ENCODE results near the gene EMX1.

The EMX1 gene

GRCh38 chr2:72921853-72922252 is 4.5 kb downstream of the EMX1 start:
- no peak for TF ChIP-seq CTCF (conservative IDR thresholded peaks at IDR 0.05; ENCODE audit: low read depth, low read length)
- Histone ChIP-seq H3K79me2 (ENCODE audit: insufficient read depth, low read depth) (no peaks in the 10 kb centered on the region), H4K20me1 (ENCODE audit: insufficient read depth) (no peaks in the 10 kb centered on the region), H3K4me2 (no peak overlapping the region), H3K9ac (no peak overlapping the region), H3K27me3 (ENCODE audit: insufficient read depth, low read depth) (peaks cover 59% of the 10 kb centered on the region), H3K27ac (no peak overlapping the region), H3K36me3 (ENCODE audit: insufficient read depth) (no peaks in the 10 kb centered on the region), H2AFZ (ENCODE audit: low read depth) (no peak overlapping the region), H3K4me3 (IDR thresholded peaks at IDR 0.05; ENCODE audit: insufficient read depth, low read depth, low read length) (no peak overlapping the region), H3K4me1 (ENCODE audit: low read depth, poor library complexity, severe bottlenecking) (peaks cover 18% of the 10 kb centered on the region)

GRCh38 chr2:72923833-72924352 is 6.6 kb downstream of the EMX1 start:
- Histone ChIP-seq H3K79me2 (ENCODE audit: insufficient read depth, low read depth) (no peaks in the 10 kb centered on the region), H3K27ac (no peak overlapping the region), H4K20me1 (ENCODE audit: insufficient read depth) (no peaks in the 10 kb centered on the region), H3K4me3 (IDR thresholded peaks at IDR 0.05; ENCODE audit: insufficient read depth, low read depth, low read length) (no peak overlapping the region), H3K4me1 (ENCODE audit: low read depth, poor library complexity, severe bottlenecking) (peaks cover 10% of the 10 kb centered on the region), H3K4me2 (no peak overlapping the region), H2AFZ (ENCODE audit: low read depth) (no peak overlapping the region), H3K27me3 (ENCODE audit: insufficient read depth, low read depth) (peaks cover 46% of the 10 kb centered on the region), H3K36me3 (ENCODE audit: insufficient read depth) (no peaks in the 10 kb centered on the region), H3K9ac (no peak overlapping the region)
- no peak for TF ChIP-seq CTCF (conservative IDR thresholded peaks at IDR 0.05; ENCODE audit: low read depth, low read length)

GRCh38 chr2:72924353-72925240 is 7.3 kb downstream of the EMX1 start:
- no peak overlapping the region for H2AFZ ChIP-seq (ENCODE audit: low read depth)

GRCh38 chr2:72925328-72925943 is 8.1 kb downstream of the EMX1 start:
- H3K4me3 ChIP-seq (IDR thresholded peaks at IDR 0.05; ENCODE audit: insufficient read depth, low read depth, low read length): no peak overlapping the region
- no peak overlapping the region for H3K9ac ChIP-seq
- H3K4me2 ChIP-seq: no peak overlapping the region
- H2AFZ ChIP-seq (ENCODE audit: low read depth): no peak overlapping the region
- no peaks in the 10 kb centered on the region for H4K20me1 ChIP-seq (ENCODE audit: insufficient read depth)
- peaks cover 30% of the 10 kb centered on the region for H3K27me3 ChIP-seq (ENCODE audit: insufficient read depth, low read depth)
- H3K36me3 ChIP-seq (ENCODE audit: insufficient read depth): no peaks in the 10 kb centered on the region
- H3K27ac ChIP-seq: no peak overlapping the region
- no peak for TF ChIP-seq CTCF (conservative IDR thresholded peaks at IDR 0.05; ENCODE audit: low read depth, low read length)
- no peaks in the 10 kb centered on the region for H3K4me1 ChIP-seq (ENCODE audit: low read depth, poor library complexity, severe bottlenecking)
- H3K79me2 ChIP-seq (ENCODE audit: insufficient read depth, low read depth): no peaks in the 10 kb centered on the region

More at GRCh38 chr2:72924353-72925240, 7.3 kb downstream of the EMX1 start:
- no peaks in the 10 kb centered on the region for H4K20me1 ChIP-seq (ENCODE audit: insufficient read depth)
- no peak overlapping the region for H3K9ac ChIP-seq
- no peak overlapping the region for H3K4me3 ChIP-seq (IDR thresholded peaks at IDR 0.05; ENCODE audit: insufficient read depth, low read depth, low read length)
- H3K4me2 ChIP-seq: no peak overlapping the region
- H3K79me2 ChIP-seq (ENCODE audit: insufficient read depth, low read depth): no peaks in the 10 kb centered on the region
- H3K36me3 ChIP-seq (ENCODE audit: insufficient read depth): no peaks in the 10 kb centered on the region
- no peak for TF ChIP-seq CTCF (conservative IDR thresholded peaks at IDR 0.05; ENCODE audit: low read depth, low read length)
- H3K4me1 ChIP-seq (ENCODE audit: low read depth, poor library complexity, severe bottlenecking): peaks cover 2% of the 10 kb centered on the region
- peaks cover 39% of the 10 kb centered on the region for H3K27me3 ChIP-seq (ENCODE audit: insufficient read depth, low read depth)
- H3K27ac ChIP-seq: no peak overlapping the region

Measured in KMS-11 (cell line).